Activated naive CD8-positive, alpha-beta T cell treated with anti-CD3 and anti-CD28 coated beads, Interleukin-2, amount 10 ng/mL, durations not matched to agents 7 days and 5 days (primary cell): ENCODE results near the gene SYT17. TPM values are rescaled to one million over a fixed set of nuclear protein-coding genes. Genes with fewer than 3 reads are reported as not detected.
"Not testable (repeated sequence)": the region's sequence is repeated elsewhere in the genome, so short reads cannot be mapped to it uniquely, and the experiment has no call there.

Experiments used
- ATAC-seq: fragments of 150-1000 bp; cut with Tn5 transposase; one replicate; pipeline ENCODE4 v1.10.0; 2021; ENCODE audit warnings: low read depth, moderate library complexity
- POLR2A ChIA-PET: fragments of 350-600 bp; sonication (Branson Sonifier 250); formaldehyde crosslinking; loops from one replicate; lab custom pipeline; 2021; ENCODE audit warnings: antibody characterized with exemption; lab: Charles Lee
- DNase-seq: peaks from one replicate; pipeline ENCODE4 v3.0.0; 2021
- H3K27ac Mint-ChIP-seq: one replicate; pipeline ENCODE4 v1.8.0; 2022; ENCODE audit warnings: mild to moderate bottlenecking, mixed read lengths
- H3K27me3 Mint-ChIP-seq: one replicate; pipeline ENCODE4 v1.8.0; 2022; ENCODE audit warnings: mild to moderate bottlenecking, moderate library complexity, mixed read lengths
- H3K36me3 Mint-ChIP-seq: one replicate; pipeline ENCODE4 v1.8.0; 2021; ENCODE audit warnings: mild to moderate bottlenecking, mixed read lengths
- H3K4me1 Mint-ChIP-seq: one replicate; pipeline ENCODE4 v1.8.0; 2021; ENCODE audit warnings: mixed read lengths
- H3K4me3 Mint-ChIP-seq: one replicate; pipeline ENCODE4 v1.8.0; 2022; ENCODE audit warnings: mild to moderate bottlenecking, moderate library complexity, mixed read lengths
- H3K9me3 Mint-ChIP-seq: one replicate; pipeline ENCODE4 v1.8.0; 2021; ENCODE audit warnings: mixed read lengths
- total RNA-seq, 2 experiments: library from RNA; stranded (reverse); gene quantifications; one replicate each; pipeline ENCODE4 v1.2.3, GENCODE V29; 2021

Gene SYT17
- total RNA-seq, 2 experiments from 2014 or later: not detected

DNA sequence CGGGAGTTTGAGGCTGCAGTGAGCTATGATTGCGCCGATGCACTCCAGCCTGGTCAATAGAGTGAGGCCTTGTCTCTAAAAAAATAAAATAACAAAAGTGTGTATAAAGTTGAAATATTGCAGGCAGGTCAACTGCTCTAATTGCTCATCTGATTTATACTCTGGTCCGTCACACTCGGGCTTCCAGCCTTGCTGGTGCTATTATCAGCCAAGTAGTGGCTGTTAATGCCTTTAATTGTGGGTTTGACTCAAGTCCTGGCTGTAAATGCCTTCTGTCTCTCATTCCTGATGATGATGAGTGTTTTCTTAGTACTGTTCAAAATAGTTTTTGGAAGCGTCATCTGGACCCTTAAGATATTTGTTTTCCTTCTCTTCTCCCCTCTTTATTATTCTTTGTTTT is 18.4 kb downstream of the SYT17 start:
- Mint-ChIP-seq H3K4me1 (no peaks in the 10 kb centered on the region), H3K27ac (no peak overlapping the region), H3K9me3 (peaks cover 2% of the 10 kb centered on the region), H3K36me3 (no peaks in the 10 kb centered on the region), H3K27me3 (no peaks in the 10 kb centered on the region), H3K4me3 (no peak overlapping the region)
- ATAC-seq (no peak), DNase-seq (no peak)
- POLR2A ChIA-PET: no interaction called here

DNA sequence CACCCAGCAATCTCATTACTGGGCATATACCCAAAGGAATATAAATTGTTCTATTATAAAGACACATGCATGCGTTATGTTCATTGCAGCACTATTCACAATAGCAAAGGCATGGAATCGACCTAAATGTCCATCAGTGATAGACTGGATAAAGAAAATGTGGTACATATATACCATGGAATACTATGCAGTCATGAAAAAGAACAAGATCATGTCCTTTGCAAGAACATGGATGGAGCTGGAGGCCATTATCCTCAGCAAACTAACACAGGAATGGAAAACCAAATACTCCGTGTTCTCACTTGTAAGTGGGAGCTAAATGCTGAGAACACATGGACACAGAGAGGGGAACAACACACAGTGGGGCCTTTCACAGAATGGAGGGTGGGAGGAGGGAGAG is 19.9 kb downstream of the SYT17 start:
- H3K36me3 Mint-ChIP-seq, H3K9me3 Mint-ChIP-seq, H3K27me3 Mint-ChIP-seq, H3K4me3 Mint-ChIP-seq, ATAC-seq, H3K4me1 Mint-ChIP-seq, DNase-seq, POLR2A ChIA-PET, H3K27ac Mint-ChIP-seq: not testable (repeated sequence)

DNA sequence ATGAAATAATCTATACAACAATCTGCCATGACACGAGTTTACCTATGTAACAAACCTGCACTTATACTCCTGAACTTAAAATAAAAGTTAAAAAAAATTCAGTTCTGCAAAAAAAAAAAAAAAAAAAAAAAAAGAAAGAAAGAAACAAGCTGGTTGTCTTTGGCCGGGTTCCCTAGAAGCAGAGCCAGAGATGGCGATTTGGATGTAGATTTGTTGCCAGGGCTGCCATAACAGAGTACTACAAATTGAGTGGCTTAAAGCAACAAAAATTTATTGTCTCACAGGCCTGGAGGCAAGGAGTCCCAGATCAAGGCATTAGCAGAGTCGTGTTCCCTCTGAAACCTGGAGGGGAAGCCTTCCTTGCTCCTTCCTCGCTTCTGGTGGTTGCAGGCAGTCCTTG is 20.4 kb downstream of the SYT17 start:
- ATAC-seq (no peak), DNase-seq (no peak)
- Mint-ChIP-seq H3K4me1 (no peaks in the 10 kb centered on the region), H3K36me3 (no peaks in the 10 kb centered on the region), H3K9me3 (peaks cover 2% of the 10 kb centered on the region), H3K4me3 (no peak overlapping the region), H3K27me3 (no peaks in the 10 kb centered on the region), H3K27ac (no peak overlapping the region)
- POLR2A ChIA-PET: no interaction called here

DNA sequence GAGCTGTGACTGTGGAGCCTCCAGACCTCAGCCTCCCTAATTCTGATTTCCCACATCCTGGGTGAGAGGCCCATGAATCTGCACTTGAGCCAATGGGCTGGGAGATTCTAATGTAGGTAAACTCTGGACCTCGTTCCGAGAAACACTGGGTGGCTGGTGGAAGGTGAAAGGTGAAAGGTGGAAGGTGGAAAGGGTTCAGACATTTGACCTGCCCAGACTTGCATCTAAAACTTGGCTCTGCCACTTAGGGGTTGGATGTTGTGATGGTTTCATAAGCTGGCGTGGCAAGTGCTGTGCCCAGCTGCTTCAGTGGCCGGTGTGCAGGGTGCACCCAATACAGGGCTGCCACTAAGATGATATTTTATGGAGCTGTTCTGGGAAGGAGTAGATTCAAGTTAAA is 24.8 kb downstream of the SYT17 start:
- H3K4me1 Mint-ChIP-seq: no peaks in the 10 kb centered on the region
- peaks cover 2% of the 10 kb centered on the region for H3K9me3 Mint-ChIP-seq
- no peak for ATAC-seq
- no peak overlapping the region for H3K27ac Mint-ChIP-seq
- DNase-seq: no peak
- H3K27me3 Mint-ChIP-seq: no peaks in the 10 kb centered on the region
- H3K4me3 Mint-ChIP-seq: no peak overlapping the region
- no peaks in the 10 kb centered on the region for H3K36me3 Mint-ChIP-seq
- POLR2A ChIA-PET: no interaction called here

DNA sequence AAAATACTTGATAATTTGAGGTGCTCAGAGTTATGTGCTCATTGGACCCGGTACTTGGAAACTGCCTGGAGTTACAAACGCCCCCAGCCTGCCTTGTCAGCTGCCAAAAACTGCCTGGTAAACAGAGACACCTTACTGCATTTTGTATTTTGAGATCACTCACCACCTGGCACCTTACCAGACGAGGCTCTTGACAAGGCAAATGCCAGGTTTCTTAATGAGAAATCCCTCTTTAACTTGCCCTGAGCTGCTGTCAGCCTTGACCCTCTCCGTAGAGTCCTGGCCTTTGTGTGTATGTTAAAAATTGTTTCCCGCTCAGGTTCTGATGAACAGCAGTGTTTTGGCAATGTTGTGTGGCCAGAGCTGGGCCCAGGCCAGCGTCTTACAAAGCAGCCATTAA is 28.8 kb downstream of the SYT17 start:
- Mint-ChIP-seq H3K9me3 (peaks cover 6% of the 10 kb centered on the region), H3K27me3 (no peaks in the 10 kb centered on the region), H3K4me1 (no peaks in the 10 kb centered on the region), H3K4me3 (no peak overlapping the region), H3K27ac (no peak overlapping the region), H3K36me3 (no peaks in the 10 kb centered on the region)
- DNase-seq: no peak
- POLR2A ChIA-PET: no interaction called here
- ATAC-seq: no peak

DNA sequence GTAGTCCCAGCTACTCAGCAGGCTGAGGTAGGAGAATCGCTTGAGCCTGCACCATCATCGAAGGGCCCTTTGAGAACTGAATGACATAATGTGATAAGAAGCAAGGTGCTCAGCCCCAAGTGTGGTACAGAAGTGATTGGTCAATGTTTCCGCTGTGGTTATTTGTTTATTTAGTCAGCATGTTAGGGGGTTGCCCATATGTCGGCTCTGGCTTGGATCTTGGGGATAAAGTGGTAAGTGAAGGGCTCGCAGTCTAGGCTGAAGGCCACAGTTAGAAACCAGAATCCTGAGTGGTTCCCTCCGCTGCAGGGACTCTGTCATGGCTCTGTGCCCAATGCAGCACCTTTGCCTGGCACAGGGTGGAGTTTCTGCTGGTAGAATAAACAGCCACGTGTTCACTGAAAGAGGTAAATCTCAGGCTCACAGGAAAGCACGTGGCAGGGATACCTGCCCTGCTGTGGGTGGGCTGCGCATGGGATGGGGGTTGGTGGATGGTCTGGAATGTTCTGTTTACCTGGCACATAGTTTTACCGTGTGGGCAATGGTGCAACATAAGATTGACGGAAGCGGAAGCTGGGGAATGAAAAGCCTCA is 35.4 kb downstream of the SYT17 start:
- no peaks in the 10 kb centered on the region for H3K36me3 Mint-ChIP-seq
- POLR2A ChIA-PET: no interaction called here
- H3K27ac Mint-ChIP-seq: no peak overlapping the region
- peaks cover 6% of the 10 kb centered on the region for H3K9me3 Mint-ChIP-seq
- DNase-seq (no peak), ATAC-seq (no peak)
- no peaks in the 10 kb centered on the region for H3K27me3 Mint-ChIP-seq
- no peaks in the 10 kb centered on the region for H3K4me1 Mint-ChIP-seq
- H3K4me3 Mint-ChIP-seq: no peak overlapping the region

DNA sequence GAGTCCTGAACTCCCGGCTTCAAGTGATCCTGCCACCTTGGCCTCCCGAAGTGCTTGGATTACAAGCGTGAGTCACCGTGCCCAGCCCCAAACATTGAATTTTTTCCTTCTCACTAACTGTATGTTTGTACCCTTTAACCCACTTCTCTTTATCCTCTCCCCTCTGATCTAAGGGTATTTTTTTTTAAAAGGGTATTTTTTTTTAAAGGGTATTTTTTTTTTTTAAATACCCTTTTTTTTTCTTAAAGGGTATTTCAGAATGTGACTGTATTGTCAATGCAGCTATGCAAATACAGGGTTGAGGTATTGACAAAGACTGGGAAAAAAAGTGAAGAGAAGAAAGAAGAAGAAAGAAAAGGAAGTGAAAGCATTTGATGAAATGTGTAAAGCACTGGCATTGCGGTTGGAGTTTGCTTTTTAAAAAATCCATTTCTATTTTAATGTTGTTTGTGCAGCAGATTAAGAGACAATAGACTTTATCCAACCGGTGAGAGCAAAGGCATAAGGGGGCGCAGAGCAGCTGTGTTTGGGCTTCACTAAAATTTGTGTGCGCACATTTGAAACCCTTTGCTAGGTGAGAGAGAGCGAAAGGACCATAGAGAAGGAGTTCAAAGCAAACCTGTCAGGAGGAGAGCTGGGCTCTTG is 42.4 kb downstream of the SYT17 start:
- no peak for ATAC-seq
- POLR2A ChIA-PET: no interaction called here
- Mint-ChIP-seq H3K9me3 (peaks cover 3% of the 10 kb centered on the region), H3K27me3 (no peaks in the 10 kb centered on the region), H3K27ac (no peak overlapping the region), H3K36me3 (no peaks in the 10 kb centered on the region), H3K4me3 (no peak overlapping the region), H3K4me1 (no peaks in the 10 kb centered on the region)
- DNase-seq: no peak

DNA sequence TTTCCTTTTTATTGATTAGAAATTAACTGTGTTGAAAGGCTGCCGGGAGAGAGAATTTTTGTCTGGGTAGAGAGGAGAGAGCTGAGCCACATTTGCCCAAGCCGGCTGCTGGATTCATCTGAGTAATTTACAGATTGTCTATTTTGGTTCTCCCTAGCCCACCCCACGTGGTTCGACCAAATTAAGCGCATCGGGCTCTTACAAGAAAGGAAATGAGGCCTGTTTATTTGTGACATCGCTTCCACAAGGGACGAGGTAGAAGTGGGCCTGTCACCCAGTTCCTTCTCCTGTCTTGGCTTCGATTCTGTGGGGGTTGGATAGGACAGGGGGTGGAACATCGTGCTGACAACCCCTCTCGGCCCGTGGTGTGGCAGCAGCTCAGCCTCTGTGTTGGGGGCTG is 42.9 kb downstream of the SYT17 start:
- no peak for DNase-seq
- Mint-ChIP-seq H3K9me3 (peaks cover 4% of the 10 kb centered on the region), H3K4me3 (no peak overlapping the region), H3K27me3 (no peaks in the 10 kb centered on the region), H3K27ac (no peak overlapping the region), H3K36me3 (no peaks in the 10 kb centered on the region), H3K4me1 (no peaks in the 10 kb centered on the region)
- ATAC-seq: no peak
- POLR2A ChIA-PET: no interaction called here

DNA sequence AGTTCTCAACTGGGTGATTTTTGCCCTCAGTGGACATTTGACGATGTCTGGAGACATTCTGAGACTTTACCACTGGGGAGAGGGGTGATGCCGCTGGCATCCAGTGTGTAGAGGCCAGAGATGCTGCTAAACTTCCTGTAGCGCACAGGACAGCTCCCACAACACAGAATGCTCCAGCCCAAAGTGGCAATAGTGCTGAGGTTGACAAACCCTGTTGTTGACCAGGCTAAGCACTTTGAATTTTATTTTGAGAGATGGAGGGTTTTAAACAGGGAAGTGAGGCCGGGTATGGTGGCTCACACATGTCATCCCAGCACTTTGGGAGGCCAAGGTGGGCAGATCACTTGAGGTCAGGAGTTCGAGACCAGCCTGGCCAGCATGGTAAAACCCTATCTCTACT is 44.0 kb downstream of the SYT17 start:
- no peak overlapping the region for H3K4me3 Mint-ChIP-seq
- peaks cover 9% of the 10 kb centered on the region for H3K9me3 Mint-ChIP-seq
- ATAC-seq: no peak
- no peaks in the 10 kb centered on the region for H3K36me3 Mint-ChIP-seq
- POLR2A ChIA-PET: no interaction called here
- H3K4me1 Mint-ChIP-seq: no peaks in the 10 kb centered on the region
- no peak overlapping the region for H3K27ac Mint-ChIP-seq
- no peaks in the 10 kb centered on the region for H3K27me3 Mint-ChIP-seq
- DNase-seq: no peak

DNA sequence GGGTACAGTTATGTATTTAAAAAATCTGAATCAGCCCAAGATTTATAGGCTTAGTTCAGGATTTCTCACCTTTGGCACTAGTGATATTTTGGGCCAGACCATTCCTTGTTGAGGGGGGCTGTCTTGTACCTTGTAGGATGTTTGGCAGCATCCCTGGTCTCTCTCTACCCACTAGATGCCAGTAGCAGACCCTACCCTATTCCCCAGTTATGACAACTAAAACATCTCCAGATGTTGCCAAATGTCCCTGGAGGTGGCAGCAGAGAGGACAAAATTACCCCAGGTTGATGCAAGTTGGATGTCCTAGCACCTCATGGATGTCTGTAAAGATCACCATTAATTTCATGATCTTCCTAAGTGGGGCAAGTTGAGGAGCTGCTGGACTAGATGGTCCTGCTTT is 45.8 kb downstream of the SYT17 start:
- POLR2A ChIA-PET: no interaction called here
- peaks cover 10% of the 10 kb centered on the region for H3K9me3 Mint-ChIP-seq
- H3K27ac Mint-ChIP-seq: no peak overlapping the region

DNA sequence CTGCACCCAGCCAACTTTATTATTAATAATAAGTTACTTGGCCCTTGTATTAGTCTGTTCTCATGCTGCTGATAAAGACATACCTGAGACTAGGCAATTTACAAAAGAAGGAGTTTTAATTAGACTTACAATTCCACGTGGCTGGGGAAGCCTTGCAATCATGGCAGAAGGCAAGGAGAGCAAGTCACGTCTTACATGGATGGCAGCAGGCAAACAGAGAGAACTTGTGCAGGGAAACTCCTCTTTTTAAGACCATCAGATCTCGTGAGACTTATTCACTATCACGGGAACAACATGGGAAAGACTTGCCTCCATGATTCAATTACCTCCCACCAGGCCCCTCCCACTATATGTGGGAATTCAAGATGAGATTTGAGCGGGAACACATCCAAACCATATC is 47.7 kb downstream of the SYT17 start:
- H3K27me3 Mint-ChIP-seq: no peaks in the 10 kb centered on the region

More for the DNA sequence above, 45.8 kb downstream of the SYT17 start:
- no peak overlapping the region for H3K4me3 Mint-ChIP-seq
- H3K4me1 Mint-ChIP-seq: peaks cover 2% of the 10 kb centered on the region
- H3K27me3 Mint-ChIP-seq: no peaks in the 10 kb centered on the region
- no peaks in the 10 kb centered on the region for H3K36me3 Mint-ChIP-seq
- ATAC-seq (no peak), DNase-seq (no peak)

DNA sequence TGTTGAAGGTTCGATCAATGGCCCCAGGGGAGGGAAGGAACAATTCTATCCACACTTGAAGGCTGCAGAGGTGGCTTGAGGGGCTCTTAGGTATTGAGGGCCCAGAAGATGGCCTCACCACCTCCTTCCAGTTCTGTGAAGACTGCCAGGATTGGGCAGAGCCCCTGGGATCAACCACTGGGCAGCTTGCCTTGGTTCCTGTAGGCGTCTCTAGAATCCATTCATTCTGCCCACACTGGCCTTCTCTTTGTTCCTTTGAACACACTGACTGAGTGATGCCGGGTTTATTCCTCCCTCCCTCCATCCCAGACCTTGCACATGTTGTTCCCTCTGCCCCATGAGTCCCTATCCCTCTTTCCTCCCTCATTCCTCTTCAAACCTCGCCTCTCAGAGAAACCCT is 50.5 kb downstream of the SYT17 start:
- POLR2A ChIA-PET: no interaction called here
- no peak overlapping the region for H3K4me3 Mint-ChIP-seq
- H3K27ac Mint-ChIP-seq: no peak overlapping the region
- no peaks in the 10 kb centered on the region for H3K36me3 Mint-ChIP-seq
- peaks cover 12% of the 10 kb centered on the region for H3K9me3 Mint-ChIP-seq
- no peak for ATAC-seq
- H3K4me1 Mint-ChIP-seq: peaks cover 2% of the 10 kb centered on the region
- no peak for DNase-seq
- no peaks in the 10 kb centered on the region for H3K27me3 Mint-ChIP-seq

More for the DNA sequence above, 47.7 kb downstream of the SYT17 start:
- peaks cover 15% of the 10 kb centered on the region for H3K9me3 Mint-ChIP-seq
- H3K4me3 Mint-ChIP-seq: no peak overlapping the region
- no peaks in the 10 kb centered on the region for H3K36me3 Mint-ChIP-seq
- DNase-seq: no peak
- H3K4me1 Mint-ChIP-seq: peaks cover 2% of the 10 kb centered on the region
- POLR2A ChIA-PET: no interaction called here
- no peak overlapping the region for H3K27ac Mint-ChIP-seq
- no peak for ATAC-seq

DNA sequence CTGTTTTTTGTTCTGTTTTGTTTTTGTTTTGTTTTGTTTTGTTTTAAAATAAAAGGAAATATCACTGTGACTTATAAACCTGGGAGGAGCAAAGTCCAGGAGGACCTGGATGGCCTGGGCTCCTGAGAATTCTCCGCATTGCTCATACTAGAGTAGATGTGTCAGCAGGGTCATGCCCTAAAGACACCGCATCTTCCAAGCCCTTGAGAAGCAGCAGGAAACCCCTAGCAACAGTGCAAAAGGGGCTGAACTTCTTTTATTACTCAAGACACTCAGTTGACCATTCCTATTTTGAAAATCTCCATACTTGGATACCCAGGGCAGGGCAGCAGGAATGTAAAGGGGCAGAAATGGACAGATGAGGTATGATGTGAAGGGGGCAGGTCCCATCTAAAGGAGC is 51.8 kb downstream of the SYT17 start:
- peaks cover 12% of the 10 kb centered on the region for H3K9me3 Mint-ChIP-seq
- no peak for DNase-seq
- no peak overlapping the region for H3K27ac Mint-ChIP-seq
- no peaks in the 10 kb centered on the region for H3K36me3 Mint-ChIP-seq
- no peak for ATAC-seq
- POLR2A ChIA-PET: no interaction called here
- H3K4me3 Mint-ChIP-seq: no peak overlapping the region
- peaks cover 2% of the 10 kb centered on the region for H3K4me1 Mint-ChIP-seq
- H3K27me3 Mint-ChIP-seq: no peaks in the 10 kb centered on the region

DNA sequence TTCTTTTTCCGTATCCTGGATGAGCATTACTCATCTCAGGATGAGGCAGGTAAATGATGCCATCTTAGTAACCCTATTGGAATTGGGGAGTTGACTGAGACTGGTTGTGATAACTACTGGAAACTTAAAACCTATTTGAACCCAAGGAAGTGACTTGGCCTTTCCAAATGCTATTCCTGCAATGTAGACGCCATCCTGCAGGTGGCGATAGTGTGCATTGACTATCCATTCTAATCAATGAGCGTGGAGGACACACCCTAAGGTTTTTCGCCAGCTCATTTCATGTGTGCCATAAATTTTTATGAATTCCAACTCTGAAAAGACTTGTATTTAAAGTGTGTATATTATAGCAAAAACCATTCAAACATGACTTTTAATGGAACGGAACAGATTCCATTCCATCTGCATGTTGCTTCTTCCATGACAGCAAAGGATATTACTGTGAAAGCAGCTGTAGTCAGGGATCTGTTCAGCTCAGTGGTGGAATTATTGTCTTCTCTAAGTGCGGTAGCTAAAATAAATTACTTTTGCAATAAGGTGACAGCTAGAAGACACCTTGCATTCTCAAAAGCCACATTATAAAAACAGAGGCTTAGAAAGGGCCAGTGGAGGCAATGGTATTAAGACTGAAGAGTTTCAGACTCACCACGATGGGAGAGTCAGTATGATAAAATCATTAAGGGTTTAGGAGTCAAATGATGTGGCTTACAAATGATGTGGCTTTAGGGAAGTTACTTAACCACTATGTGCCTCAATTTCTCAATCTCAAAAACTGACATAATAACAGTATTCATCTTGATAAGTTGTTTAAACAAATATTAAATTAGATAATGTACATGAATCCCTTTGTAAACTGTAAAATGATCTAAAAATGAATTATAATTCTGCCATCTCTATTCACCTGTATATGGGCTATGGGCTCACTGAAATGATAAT is 55.5 kb downstream of the SYT17 start:
- Mint-ChIP-seq H3K36me3 (no peaks in the 10 kb centered on the region), H3K27ac (no peak overlapping the region), H3K27me3 (peaks cover 3% of the 10 kb centered on the region), H3K4me3 (no peak overlapping the region), H3K9me3 (peaks cover 5% of the 10 kb centered on the region), H3K4me1 (no peaks in the 10 kb centered on the region)
- POLR2A ChIA-PET: no interaction called here
- DNase-seq (peak; percentile 36), ATAC-seq (no peak)
